Measurements from ENCODE around the gene RIMBP2. TPM values are rescaled to one million over a fixed set of nuclear protein-coding genes. Genes with fewer than 3 reads are reported as not detected.
A peak's percentile ranks its signal among the peaks of the same experiment; 100 is the strongest.

RIMBP2 gene
- total RNA-seq, 8 experiments from 2014 or later: 0.09 to 24.7 (median 13.0) TPM

DNA sequence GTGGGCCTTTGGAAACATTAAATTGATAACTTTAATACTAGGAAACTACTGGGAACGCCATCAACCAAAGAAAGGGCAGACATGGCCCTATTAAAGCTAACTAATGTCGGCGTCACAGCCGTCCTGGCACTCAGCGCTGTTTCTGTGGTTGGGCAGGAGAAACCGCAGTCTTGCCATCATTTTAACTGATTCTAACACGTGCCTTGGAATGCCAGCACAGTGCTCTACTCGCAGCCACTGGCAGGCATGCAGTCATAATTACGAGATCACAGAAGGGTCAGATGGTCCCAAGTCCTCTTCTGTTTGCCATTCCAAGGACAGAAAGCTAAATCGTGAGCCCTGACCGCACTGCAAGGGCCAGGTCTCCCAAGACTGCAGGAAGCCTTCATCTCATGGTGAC lies 75.2 kb downstream of the RIMBP2 start:
- in situ Hi-C loops (cut with MboI; ENCODE audit: low pct_unique_long_range_greater_than_20kb in 2 of 9, low sequenced_read_pairs in 9 of 9, unreplicated experiment in 9 of 9): no loop called here
- ATAC-seq (replicated peaks in 6 of 8): no peak
- WGBS, 10 experiments: 43 to 100% (median 84%) methylated on average over 1 to 8 of the region's 11 CpGs; no CpG with 5 or more reads in 3 of the 10 experiments
- Histone ChIP-seq H3K4me1 (replicated peaks in 1 of 2) (peaks cover 0 to 28% of the 10 kb centered on the region in 2 donors), H3K27ac (peak overlapping the region in 1 of 2 donors; percentile 33), H3K4me3 (no peak overlapping the region)

DNA sequence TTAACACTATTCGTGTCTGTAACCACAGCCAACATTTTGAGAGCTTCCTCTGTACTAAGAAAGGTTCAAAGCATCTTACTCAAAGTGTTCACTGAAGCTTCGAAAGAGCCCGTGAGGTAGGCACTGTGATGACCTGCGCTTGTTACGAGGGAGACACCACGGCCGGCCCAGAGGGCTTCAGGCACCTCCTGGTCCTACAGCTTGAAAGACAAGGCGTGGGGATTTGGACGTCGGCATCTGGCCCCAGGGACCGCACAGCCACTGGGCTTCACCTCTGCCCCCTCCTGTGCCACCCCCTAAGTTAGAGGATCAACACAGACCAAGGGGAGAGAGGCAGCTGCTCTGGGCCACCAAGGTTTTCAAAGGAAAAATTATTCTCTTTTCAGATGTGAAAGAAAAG lies 75.6 kb downstream of the RIMBP2 start:
- in situ Hi-C loops (cut with MboI; ENCODE audit: low pct_unique_long_range_greater_than_20kb in 2 of 9, low sequenced_read_pairs in 9 of 9, unreplicated experiment in 9 of 9): no loop called here
- 0 to 90% (median 46%) methylated on average over 1 to 8 of the region's 11 CpGs; no CpG with 5 or more reads in 2 of the 10 experiments for WGBS, 10 experiments

DNA sequence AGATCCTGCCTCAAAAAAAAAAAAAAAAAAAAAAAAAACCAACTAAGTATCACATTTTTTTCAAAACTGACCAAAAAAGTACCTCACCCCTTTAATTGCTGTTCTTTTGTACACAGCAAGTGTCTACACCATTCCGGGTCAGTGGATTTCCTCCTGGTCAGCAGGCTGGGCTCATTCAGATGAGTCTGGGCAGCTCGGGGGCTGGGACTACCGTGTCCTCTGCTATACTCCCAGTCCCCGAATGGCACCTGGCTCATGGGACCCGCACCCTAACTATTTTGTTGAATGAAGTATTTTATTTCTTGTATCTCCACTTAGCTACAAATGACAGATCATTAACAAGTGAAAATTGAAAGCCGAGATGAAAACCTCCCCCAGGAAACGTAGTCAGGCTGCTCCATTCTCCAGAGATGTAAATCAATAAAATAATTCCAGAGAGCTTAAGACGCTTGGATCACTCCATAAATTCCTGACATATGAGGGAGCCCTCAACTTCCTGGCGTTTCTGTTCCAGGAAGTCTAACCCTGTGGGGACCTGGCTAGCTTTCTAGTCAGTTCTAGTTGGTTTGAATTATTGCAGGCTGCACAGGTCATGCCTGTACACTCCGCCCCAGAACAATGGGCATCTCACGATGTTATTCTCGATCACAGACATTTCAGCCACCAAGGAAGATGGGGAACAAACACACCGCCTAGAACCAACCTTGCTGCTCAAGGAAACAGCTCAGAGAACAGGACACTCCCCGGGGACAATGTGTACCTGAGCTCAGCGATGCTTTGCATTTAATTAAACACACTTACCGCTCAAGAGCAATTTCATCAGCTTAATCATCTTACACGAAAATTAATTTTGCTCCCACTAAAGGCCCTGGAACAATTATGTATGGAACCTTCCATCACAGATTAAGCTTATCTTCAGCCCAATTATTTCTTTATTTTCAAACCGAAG lies 76.3 kb downstream of the RIMBP2 start:
- WGBS, 10 experiments: 4 to 77% (median 59%) methylated on average over 2 to 16 of the region's 18 CpGs
- peaks cover 0 to 33% of the 10 kb centered on the region in 2 donors for H3K4me1 ChIP-seq (replicated peaks in 1 of 2)
- no peak overlapping the region for H3K4me3 ChIP-seq
- in situ Hi-C loops (cut with MboI; ENCODE audit: low pct_unique_long_range_greater_than_20kb in 2 of 9, low sequenced_read_pairs in 9 of 9, unreplicated experiment in 9 of 9): no loop called here
- peak in 4 of 8 experiments; percentile 43 to 91 (median 86) for ATAC-seq (replicated peaks in 6 of 8)
- H3K27ac ChIP-seq: peak overlapping the region in 1 of 2 donors; percentile 6

More for the DNA sequence above, 75.6 kb downstream of the RIMBP2 start:
- H3K27ac ChIP-seq: peak overlapping the region in 1 of 2 donors; percentile 33
- no peak for ATAC-seq (replicated peaks in 6 of 8)
- no peak overlapping the region for H3K4me3 ChIP-seq
- peaks cover 0 to 28% of the 10 kb centered on the region in 2 donors for H3K4me1 ChIP-seq (replicated peaks in 1 of 2)

DNA sequence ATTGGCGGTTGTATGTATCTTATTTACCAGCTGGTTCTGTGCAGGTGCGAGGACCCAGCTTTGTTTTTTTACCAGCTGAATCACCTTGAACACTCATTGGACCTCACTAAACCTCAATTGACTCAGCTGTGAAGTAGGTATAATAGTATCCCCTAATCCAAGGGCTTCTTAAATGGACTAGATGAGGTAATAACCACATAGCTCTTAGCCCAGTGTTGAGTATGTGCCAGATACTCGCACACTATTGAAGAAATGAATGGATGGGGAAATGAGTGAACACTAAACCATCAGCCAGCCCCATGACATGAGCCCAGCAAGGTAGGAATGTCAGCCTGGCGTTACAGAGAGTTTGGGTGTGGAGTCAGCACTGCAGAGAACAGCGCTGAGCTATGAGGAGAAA lies 79.7 kb downstream of the RIMBP2 start:
- Histone ChIP-seq H3K4me1 (replicated peaks in 1 of 2) (peaks cover 0 to 58% of the 10 kb centered on the region in 2 donors), H3K27ac (no peak overlapping the region), H3K4me3 (no peak overlapping the region)
- WGBS, 10 experiments: 19 to 100% (median 70%) methylated on average over 2 to 4 of the region's 5 CpGs; no CpG with 5 or more reads in 6 of the 10 experiments
- ATAC-seq (replicated peaks in 6 of 8): no peak
- in situ Hi-C loops (cut with MboI; ENCODE audit: low pct_unique_long_range_greater_than_20kb in 2 of 9, low sequenced_read_pairs in 9 of 9, unreplicated experiment in 9 of 9): no loop called here

DNA sequence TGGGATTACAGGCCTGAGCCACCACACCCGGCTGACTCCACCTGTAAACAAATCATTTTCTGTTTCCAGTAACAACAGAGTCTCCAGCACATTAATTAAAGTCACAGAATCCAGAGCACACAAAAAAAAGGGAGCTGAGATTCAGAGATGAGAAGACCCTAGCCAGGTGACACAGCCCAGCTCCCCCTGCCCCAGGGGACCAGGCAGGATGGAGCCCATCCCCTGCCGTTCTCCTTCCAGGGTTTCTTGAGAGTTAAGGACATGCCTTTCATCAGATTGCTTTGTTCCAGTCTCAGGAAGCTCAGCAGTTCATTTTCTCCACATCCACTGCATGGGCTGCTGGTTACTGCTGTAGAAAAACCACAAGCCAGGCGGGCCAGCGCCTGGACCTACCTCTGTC lies 81.2 kb downstream of the RIMBP2 start:
- H3K27ac ChIP-seq: peak overlapping the region in 1 of 2 donors; percentile 76
- ATAC-seq (replicated peaks in 6 of 8): no peak
- H3K4me1 ChIP-seq (replicated peaks in 1 of 2): peaks cover 0 to 48% of the 10 kb centered on the region in 2 donors
- WGBS, 10 experiments: 29 to 50% methylated on average over 1 of the region's 4 CpGs; no CpG with 5 or more reads in 8 of the 10 experiments
- no peak overlapping the region for H3K4me3 ChIP-seq
- in situ Hi-C loops (cut with MboI; ENCODE audit: low pct_unique_long_range_greater_than_20kb in 2 of 9, low sequenced_read_pairs in 9 of 9, unreplicated experiment in 9 of 9): no loop called here

DNA sequence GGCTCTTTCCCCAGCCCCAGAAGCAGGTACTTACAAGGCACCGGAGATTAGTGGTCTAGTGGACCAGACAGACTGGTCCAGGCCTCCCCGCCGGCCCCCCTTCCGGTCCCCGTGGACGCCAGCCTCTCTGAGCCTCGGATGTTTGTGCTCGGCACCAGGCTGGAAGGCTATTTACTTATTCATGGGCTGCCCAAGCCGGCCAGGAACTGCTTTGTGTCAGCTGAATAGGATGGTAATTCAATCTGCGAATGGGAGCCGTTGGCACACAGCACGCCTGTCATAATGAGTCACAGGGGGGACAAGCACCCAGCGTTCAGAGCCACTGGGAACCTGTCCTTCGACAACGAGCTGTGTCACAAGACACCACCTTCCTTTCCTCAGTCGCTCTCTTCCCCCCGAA lies 82.3 kb downstream of the RIMBP2 start:
- peak overlapping the region in 1 of 2 donors; percentile 76 for H3K27ac ChIP-seq

DNA sequence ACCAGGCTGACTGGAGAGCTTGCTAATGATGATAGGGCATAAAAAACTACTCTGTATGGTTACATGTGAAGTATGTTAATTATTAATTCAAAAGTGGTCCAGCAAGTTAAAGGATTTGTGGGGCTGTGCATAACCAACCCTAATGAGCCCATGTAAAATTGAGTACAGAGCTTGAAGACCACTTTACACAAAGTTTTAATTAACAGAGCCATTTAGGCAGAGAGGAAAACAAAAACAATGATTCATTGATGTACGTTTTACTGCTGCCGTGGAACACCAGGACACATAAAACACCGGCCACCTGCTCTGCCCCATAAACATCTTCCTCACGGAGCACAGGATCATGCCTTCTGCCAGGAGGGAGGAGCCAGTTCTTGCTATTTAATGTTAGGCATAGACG lies 83.5 kb downstream of the RIMBP2 start:
- Histone ChIP-seq H3K4me3 (peak overlapping the region in 2 of 5 donors; percentile 28 to 32), H3K27ac (peak overlapping the region in 1 of 2 donors; percentile 76), H3K4me1 (replicated peaks in 1 of 2) (peaks cover 0 to 37% of the 10 kb centered on the region in 2 donors)
- in situ Hi-C loops (cut with MboI; ENCODE audit: low pct_unique_long_range_greater_than_20kb in 2 of 9, low sequenced_read_pairs in 9 of 9, unreplicated experiment in 9 of 9): no loop called here
- WGBS, 10 experiments: 13 to 67% (median 25%) methylated on average over 1 to 5 of the region's 5 CpGs; no CpG with 5 or more reads in 1 of the 10 experiments
- no peak for ATAC-seq (replicated peaks in 6 of 8)

More for the DNA sequence above, 82.3 kb downstream of the RIMBP2 start:
- 0 to 36% (median 0%) methylated on average over 2 to 6 of the region's 17 CpGs; no CpG with 5 or more reads in 5 of the 10 experiments for WGBS, 10 experiments
- H3K4me1 ChIP-seq (replicated peaks in 1 of 2): peaks cover 0 to 37% of the 10 kb centered on the region in 2 donors
- in situ Hi-C loops (cut with MboI; ENCODE audit: low pct_unique_long_range_greater_than_20kb in 2 of 9, low sequenced_read_pairs in 9 of 9, unreplicated experiment in 9 of 9): no loop called here
- peak in 6 of 8 experiments; percentile 18 to 96 (median 94) for ATAC-seq (replicated peaks in 6 of 8)
- peak overlapping the region in 4 of 5 donors; percentile 5 to 32 (median 22) for H3K4me3 ChIP-seq

DNA sequence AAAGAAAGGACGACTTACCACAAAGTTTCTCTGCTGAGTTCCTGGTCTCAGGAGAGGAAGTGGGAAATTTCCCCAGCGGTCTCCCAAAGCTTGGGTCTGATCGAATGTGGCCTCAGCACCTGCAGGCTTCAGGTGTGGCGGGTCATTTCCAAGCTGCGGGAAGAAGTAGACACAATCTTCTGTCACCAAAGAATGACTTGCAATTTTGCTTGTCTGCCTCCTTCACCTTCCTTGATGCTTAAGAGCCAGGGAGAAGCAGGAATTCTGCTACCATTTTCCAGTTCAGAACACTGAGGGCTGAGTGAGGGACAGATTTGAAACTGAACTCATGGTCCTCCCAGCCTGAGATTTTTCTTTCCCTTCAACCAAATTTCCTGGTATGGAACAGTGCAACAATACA lies 87.8 kb downstream of the RIMBP2 start:
- no peak overlapping the region for H3K4me3 ChIP-seq
- in situ Hi-C loops (cut with MboI; ENCODE audit: low pct_unique_long_range_greater_than_20kb in 2 of 9, low sequenced_read_pairs in 9 of 9, unreplicated experiment in 9 of 9): no loop called here
- ATAC-seq (replicated peaks in 6 of 8): no peak
- H3K27ac ChIP-seq: no peak overlapping the region
- H3K4me1 ChIP-seq (replicated peaks in 1 of 2): peaks cover 0 to 21% of the 10 kb centered on the region in 2 donors
- WGBS, 10 experiments: 5 to 100% (median 49%) methylated on average over 1 to 4 of the region's 5 CpGs; no CpG with 5 or more reads in 1 of the 10 experiments

DNA sequence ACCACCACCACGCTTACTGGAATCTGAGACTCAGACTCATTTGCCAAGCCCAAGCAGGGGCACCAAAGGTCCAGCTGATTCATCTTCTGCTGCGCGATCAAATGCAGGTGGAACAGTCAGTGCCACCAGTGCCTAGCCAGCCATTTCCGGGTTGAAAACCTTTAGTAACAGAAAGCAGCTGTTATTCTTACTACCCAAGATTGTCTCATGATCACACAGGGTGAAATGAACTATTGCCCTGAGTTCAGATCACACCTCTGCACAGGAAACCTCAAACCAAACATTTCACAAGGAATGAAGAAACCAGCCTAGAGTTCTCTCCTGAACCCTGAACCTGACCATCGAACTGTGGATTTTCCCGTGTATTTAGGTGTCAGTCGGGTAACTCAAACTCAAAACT lies 88.9 kb downstream of the RIMBP2 start:
- Histone ChIP-seq H3K27ac (no peak overlapping the region), H3K4me1 (replicated peaks in 1 of 2) (peaks cover 0 to 10% of the 10 kb centered on the region in 2 donors), H3K4me3 (no peak overlapping the region)
- ATAC-seq (replicated peaks in 6 of 8): no peak
- in situ Hi-C loops (cut with MboI; ENCODE audit: low pct_unique_long_range_greater_than_20kb in 2 of 9, low sequenced_read_pairs in 9 of 9, unreplicated experiment in 9 of 9): no loop called here
- WGBS, 10 experiments: 63 to 94% (median 80%) methylated on average over 1 to 6 of the region's 7 CpGs; no CpG with 5 or more reads in 3 of the 10 experiments

DNA sequence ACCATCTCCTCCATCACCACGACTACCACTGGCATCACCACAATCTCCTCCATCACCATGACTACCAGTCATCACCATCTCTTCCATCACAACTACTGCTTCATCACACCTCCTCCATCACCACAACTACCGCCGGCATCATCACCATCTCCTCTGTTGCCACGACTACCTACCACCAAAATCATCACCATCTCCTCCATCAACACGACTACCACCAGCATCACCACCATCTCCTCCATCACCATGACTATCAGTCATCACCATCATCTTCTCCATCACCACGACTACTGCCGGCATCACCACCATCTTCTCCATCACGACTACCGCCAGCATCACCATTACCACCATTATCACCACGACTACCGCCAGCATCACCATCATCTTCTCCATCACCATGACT lies 89.5 kb downstream of the RIMBP2 start:
- H3K4me1 ChIP-seq (replicated peaks in 1 of 2): peaks cover 0 to 4% of the 10 kb centered on the region in 2 donors
- WGBS, 10 experiments: 37 to 100% (median 79%) methylated on average over 1 to 9 of the region's 11 CpGs; no CpG with 5 or more reads in 1 of the 10 experiments
- H3K4me3 ChIP-seq: no peak overlapping the region
- in situ Hi-C loops (cut with MboI; ENCODE audit: low pct_unique_long_range_greater_than_20kb in 2 of 9, low sequenced_read_pairs in 9 of 9, unreplicated experiment in 9 of 9): no loop called here
- no peak for ATAC-seq (replicated peaks in 6 of 8)
- no peak overlapping the region for H3K27ac ChIP-seq

DNA sequence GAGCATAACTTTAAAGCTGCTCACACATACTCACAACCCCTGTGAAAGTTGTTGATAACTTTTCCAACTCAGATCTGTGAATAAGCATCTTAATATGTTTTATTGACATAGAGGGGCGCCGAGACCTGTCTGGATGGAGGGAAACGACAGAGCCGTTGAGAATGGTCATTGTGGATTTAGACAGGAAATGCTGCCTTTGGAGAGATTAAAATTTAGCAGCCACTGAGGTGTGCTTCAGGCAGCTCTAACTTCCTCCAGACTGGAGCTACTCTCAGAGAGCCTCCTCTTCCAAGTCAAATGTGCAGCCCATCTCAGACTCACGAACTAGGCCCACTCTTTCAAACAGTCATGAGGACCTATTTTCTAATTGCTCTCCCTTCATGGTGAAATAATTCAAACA lies 90.9 kb downstream of the RIMBP2 start:
- Histone ChIP-seq H3K4me1 (replicated peaks in 1 of 2) (no peaks in the 10 kb centered on the region), H3K4me3 (no peak overlapping the region), H3K27ac (no peak overlapping the region)
- no peak for ATAC-seq (replicated peaks in 6 of 8)
- in situ Hi-C loops (cut with MboI; ENCODE audit: low pct_unique_long_range_greater_than_20kb in 2 of 9, low sequenced_read_pairs in 9 of 9, unreplicated experiment in 9 of 9): no loop called here
- 23 to 78% (median 49%) methylated on average over 1 to 5 of the region's 5 CpGs; no CpG with 5 or more reads in 3 of the 10 experiments for WGBS, 10 experiments

DNA sequence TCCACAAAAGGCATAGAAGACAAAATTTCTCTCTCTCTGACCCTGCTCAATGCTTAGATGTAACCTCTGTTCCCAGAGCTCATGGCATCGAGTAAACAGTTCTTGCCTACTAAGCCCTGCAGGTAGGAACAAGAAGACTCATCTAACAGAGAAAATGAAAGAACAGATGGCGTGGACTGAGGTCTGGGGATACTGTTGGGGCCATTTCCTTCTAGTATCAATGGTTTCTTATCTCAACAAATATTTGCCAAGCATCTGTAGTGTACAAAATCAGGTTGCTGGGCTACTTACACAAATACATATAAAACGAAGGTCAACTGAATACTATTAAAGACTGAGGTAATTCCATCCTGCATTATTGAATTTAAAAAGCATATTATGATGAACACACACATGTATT lies 93.3 kb downstream of the RIMBP2 start:
- no peak for ATAC-seq (replicated peaks in 6 of 8)
- WGBS, 10 experiments: 0 to 94% (median 38%) methylated on average over 1 to 3 of the region's 3 CpGs
- in situ Hi-C loops (cut with MboI; ENCODE audit: low pct_unique_long_range_greater_than_20kb in 2 of 9, low sequenced_read_pairs in 9 of 9, unreplicated experiment in 9 of 9): no loop called here
- H3K4me3 ChIP-seq: no peak overlapping the region
- H3K27ac ChIP-seq: no peak overlapping the region
- H3K4me1 ChIP-seq (replicated peaks in 1 of 2): no peaks in the 10 kb centered on the region

DNA sequence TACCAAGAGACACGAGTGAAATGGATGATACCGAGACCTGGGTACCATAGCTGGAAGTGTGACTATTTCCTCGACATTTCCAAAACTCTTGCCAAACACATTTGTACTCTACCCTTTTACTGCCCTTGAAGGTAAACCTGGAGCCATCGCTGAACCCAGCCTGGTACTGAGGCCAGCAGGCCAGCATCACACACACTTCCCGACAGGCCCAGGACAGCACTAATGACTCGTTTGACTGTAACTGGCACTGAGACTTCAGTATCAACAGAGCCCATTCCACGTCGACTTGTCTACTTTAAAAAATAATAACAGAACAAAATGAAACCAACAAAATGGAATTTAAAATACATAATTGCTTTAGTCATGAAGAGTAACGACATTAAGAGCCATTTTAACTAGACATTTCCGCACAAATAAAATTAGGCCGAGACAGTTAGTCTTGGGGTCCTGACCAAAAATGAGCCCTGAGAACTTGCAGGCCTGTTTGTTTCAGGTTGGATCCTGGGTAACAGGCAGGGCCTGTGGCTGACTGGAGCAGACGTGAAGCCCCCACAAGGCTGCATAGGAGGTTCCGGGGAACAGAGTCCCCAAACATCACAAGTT lies 94.3 kb downstream of the RIMBP2 start:
- ATAC-seq (replicated peaks in 6 of 8): no peak
- H3K4me3 ChIP-seq: no peak overlapping the region
- in situ Hi-C loops (cut with MboI; ENCODE audit: low pct_unique_long_range_greater_than_20kb in 2 of 9, low sequenced_read_pairs in 9 of 9, unreplicated experiment in 9 of 9): no loop called here
- H3K4me1 ChIP-seq (replicated peaks in 1 of 2): no peaks in the 10 kb centered on the region
- H3K27ac ChIP-seq: no peak overlapping the region
- 26 to 100% (median 78%) methylated on average over 1 to 12 of the region's 13 CpGs; no CpG with 5 or more reads in 1 of the 10 experiments for WGBS, 10 experiments

All from motor neuron (in vitro differentiated cells).